GM10847 (cell line): ENCODE data around the gene TUB.

Source experiments
- POLR2A ChIP-seq: IDR thresholded peaks from 2 replicates; pipeline ENCODE4 v1.6.1; 2011; ENCODE audit not compliant: insufficient read length; ENCODE audit errors: extremely low read depth

The TUB gene

GRCh38 chr11:8101421-8101820 lies 20.4 kb downstream of the TUB start:
- no peak for TF ChIP-seq POLR2A

DNA sequence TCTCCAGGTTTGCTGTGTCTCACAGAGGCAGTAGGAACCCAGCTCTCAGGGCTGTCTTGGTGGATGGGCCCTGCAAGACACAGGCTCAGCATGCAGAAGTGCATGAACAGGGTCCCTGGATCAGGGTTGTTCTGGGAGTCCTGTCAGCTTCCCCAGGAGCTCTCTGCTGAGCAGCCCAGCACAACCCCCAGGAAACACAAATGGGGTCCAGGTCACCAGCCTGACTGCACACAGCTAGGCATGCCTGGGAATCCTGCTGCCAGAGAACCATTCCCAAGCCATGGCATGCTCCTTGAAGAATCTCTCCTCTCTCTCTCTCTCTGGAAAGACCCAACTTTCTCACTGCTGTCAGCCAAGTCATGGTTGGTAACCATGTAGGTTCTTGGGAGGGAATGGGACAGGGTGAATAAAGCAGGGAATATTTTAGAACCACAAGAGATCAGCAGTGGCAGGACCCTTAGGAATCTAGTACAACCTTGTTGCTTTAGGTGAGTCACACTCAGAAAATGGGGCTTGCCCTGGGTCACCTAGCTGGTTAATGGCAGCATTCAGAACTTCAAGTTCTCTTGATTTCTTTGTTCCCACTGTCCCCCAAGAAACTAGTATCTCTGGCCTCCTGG lies 21.4 kb downstream of the TUB start:
- TF ChIP-seq POLR2A, result no peak

- TF ChIP-seq POLR2A, result no peak
Measured at GRCh38 chr11:8102965-8103364, 22.0 kb downstream of the TUB start.

DNA sequence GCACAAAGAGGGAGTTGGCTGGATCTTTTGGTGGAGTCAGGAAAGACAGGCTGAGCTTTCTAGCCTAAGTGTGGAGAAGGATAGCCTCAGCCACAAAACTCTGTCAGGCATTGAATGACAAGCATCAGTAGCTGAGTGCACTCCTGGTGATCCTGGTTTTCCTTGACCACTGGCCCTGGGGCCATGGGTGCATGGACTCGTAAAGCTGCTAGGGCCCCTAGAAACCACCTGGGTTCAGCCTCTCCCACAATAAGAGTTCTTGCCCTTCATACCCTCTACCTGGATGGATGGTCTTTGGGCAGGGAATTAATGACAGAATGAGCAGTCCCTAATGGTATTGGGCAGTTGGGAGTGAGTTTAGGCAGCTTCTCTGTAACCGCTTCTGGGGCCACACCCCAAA lies 22.9 kb downstream of the TUB start:
- no peak for TF ChIP-seq POLR2A

DNA sequence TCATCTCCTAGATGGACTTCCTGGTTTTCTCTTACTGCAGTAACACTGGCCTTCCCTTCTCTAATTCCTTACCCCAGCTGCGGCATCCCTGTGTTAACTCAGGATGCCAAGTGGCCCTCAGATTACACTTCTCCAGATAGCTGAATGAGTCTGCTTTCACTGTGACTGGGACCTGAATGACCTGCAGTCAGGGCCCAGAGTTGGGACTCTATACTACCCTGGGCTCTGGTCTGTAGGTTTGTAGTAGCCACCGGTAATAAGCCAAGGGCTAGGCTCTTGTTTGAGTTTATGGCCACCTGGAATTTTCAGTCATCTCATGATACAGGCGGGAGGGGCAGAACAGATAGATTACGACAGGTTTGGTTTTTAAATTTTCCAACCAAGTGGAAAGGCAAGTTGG lies 24.1 kb downstream of the TUB start:
- no peak for TF ChIP-seq POLR2A

- TF ChIP-seq POLR2A, result no peak
Measured at GRCh38 chr11:8105666-8106065, 24.7 kb downstream of the TUB start.

GRCh38 chr11:8106679-8107078 lies 25.7 kb downstream of the TUB start:
- no peak for TF ChIP-seq POLR2A

DNA sequence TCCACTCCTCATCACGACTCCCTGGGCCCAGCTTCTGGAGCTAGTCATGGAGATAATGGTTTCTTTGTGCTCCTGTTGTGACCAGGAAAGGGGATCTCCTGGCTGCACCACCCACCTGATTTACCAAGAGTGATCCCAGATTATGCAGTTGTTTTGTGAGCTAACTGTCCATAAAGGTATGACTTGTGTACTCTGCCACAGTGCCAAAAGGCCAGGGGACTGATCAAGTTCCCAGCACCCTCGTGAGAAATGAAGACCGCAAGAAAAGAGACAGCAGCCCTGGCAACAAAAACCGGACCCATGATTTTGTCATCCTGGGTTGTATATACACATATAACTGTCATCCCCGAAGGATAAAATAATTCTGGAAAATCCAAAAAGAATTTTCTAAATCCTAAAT lies 26.6 kb downstream of the TUB start:
- no peak for TF ChIP-seq POLR2A

DNA sequence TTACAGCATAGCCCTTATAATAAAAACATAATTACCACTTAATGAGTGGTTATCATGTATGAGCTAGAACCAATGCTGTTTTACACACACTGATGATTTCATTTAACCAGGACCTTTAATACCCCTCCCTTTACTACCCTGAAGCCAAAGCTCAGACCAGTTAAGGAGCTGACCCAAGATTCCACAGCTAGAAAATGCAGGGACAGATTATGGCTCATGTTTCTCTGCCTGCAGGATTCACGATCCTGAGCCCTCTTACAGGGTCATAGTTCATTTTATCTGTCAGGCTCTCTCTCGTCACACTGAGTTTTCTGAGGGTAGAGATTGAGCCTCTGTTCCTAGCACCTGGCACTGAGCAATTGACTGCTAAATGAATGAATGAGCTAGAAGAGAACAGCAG lies 27.4 kb downstream of the TUB start:
- no peak for TF ChIP-seq POLR2A

DNA sequence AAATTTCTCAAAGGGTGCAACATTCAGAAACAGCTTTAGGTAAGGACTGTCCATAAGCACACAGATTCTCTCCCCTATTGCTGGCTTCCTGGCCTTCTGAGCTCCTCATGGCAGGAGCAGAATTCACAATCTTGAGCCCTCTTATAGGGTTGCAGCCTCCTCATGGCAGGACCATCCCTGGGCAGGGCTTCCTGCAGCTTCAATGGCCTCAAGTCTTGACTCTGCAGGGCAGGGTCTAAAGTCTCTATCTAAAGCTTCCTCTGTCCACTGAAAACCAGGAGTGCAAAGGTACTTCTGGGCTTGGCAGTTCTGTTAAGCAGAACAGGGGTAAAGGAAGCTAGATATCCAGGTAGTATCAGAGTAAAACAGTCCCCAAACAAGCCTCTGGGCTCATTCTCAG lies 28.7 kb downstream of the TUB start:
- no peak for TF ChIP-seq POLR2A

GRCh38 chr11:8110396-8110795 lies 29.4 kb downstream of the TUB start:
- TF ChIP-seq POLR2A, result no peak

DNA sequence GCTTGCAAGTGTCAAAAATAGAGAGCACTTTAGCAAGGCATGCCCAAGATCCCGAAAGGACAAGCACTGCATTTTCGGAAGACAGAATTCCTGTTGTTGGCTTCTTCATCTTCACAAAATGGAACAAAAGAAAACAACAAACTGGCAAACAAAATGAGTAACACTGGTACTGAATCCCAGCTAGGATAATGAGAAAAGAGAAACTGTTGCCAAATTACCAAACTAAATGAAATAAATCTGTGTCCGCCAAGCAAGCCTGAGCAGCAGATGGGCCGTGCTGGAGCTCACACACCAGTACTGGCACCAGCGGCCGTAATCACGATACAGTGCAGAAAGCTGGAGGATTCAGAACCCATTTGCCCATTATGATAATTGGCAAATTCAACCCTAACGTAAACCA lies 30.6 kb downstream of the TUB start:
- TF ChIP-seq POLR2A, result no peak

- no peak for TF ChIP-seq POLR2A
Measured at GRCh38 chr11:8122173-8122764, 41.3 kb downstream of the TUB start.

GRCh38 chr11:8126649-8127289 lies 45.8 kb downstream of the TUB start:
- no peak for TF ChIP-seq POLR2A

- TF ChIP-seq POLR2A, result no peak
Measured at GRCh38 chr11:8127447-8127846, 46.4 kb downstream of the TUB start.

DNA sequence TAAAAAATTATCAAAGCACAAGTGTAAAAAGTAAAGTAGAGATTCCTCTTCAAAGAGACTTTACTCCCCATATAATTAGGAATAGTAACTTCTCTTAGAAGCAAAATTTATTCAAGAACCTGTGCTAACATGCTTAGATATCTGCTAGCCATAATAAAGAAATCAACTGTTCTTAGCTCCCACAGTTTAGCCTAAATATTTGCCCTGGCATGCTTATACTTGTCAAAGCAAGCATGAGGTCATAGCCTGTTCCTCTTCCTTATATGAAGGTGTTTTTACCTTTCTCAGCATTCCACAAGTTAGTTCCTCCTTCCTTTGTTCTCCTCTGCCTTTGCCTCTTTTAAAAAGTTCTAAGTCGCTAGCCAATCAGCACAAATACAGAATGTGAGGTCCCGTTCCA lies 57.5 kb downstream of the TUB start:
- TF ChIP-seq POLR2A, result no peak

GRCh38 chr11:8149726-8150125 lies 68.7 kb downstream of the TUB start:
- TF ChIP-seq POLR2A, result no peak
